Tibial artery (tissue), 4 donors: ENCODE data around the gene MRPS27.

Source experiments
- DNase-seq, 2 donors: peaks; one replicate each; pipeline ENCODE4 v3.0.0-alpha.2; 2019
- H3K27ac ChIP-seq, 2 donors: fragments of 200-600 bp; sonication (generic) in 1 of 2; 1 replicate in 1 of 2; 2 replicates in 1 of 2; pipeline ENCODE4 v1.5.1; 2018 to 2019; ENCODE audit warnings: mild to moderate bottlenecking in 1 of 2
- H3K27me3 ChIP-seq, 2 donors: fragments of 200-600 bp; sonication (generic) in 1 of 2; one replicate each; pipeline versions ENCODE4 v1.5.1 to v1.6.0; 2016 to 2019
- H3K36me3 ChIP-seq, 3 donors: fragments of 200-600 bp; sonication (generic) in 2 of 3; one replicate each; pipeline ENCODE4 v1.5.1; 2016 to 2019; ENCODE audit warnings: mild to moderate bottlenecking in 2 of 3
- H3K4me1 ChIP-seq, 4 donors: fragments of 200-600 bp; sonication (generic) in 2 of 4; 1 replicate in 3 of 4; 2 replicates in 1 of 4; pipeline ENCODE4 v1.5.1; 2016 to 2019
- H3K4me3 ChIP-seq, 2 donors: fragments of 200-600 bp; sonication (generic) in 1 of 2; 1 replicate in 1 of 2; 2 replicates in 1 of 2; pipeline ENCODE4 v1.5.1; 2018 to 2019; ENCODE audit warnings: mild to moderate bottlenecking in 2 of 2
- H3K9me3 ChIP-seq, 3 donors: fragments of 200-600 bp; sonication (generic) in 1 of 3; one replicate each; pipeline ENCODE4 v1.5.1; 2016 to 2019
- CTCF ChIP-seq, 2 experiments: fragments of 200-600 bp in 1 of 2; fragments of 450-650 bp in 1 of 2; IDR thresholded peaks; one replicate each; pipeline ENCODE4 v1.5.1; 2017 to 2019; ENCODE audit warnings: antibody characterized with exemption in 2 of 2, mild to moderate bottlenecking in 1 of 2, moderate library complexity in 1 of 2
- intact Hi-C: fragments of 100-400 bp; cut with DNase I; formaldehyde crosslinking; loops from one replicate; pipeline ENCODE4 v1.15.0; 2023; ENCODE audit warnings: low total_unique reads

MRPS27 gene

DNA sequence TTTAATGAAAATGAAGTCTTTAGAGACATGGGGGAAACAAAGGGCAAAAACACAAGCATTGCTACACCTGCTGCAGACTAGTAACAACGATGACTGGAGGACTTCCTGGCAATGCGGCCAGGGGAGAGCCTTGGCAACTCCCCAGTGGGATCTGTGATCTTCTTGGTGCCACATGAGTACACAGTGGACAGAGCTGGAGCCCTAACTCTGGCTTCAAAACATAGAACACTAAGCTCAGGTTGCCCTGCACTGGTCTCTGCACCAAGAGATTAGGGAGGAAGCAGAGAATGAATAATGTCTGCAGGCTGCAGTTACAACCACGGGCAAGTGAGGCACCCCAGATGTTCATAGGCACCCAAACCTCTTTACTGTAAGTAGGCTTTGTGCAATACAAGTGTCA, 91.1 kb downstream of the MRPS27 start:
- H3K27me3 ChIP-seq, result no peaks in the 10 kb centered on the region
- intact Hi-C loops, result no loop called here
- no peak for DNase-seq
- H3K27ac ChIP-seq, result no peak overlapping the region
- H3K4me1 ChIP-seq, result peaks cover 0 to 15% (median under 1%) of the 10 kb centered on the region in 4 donors
- H3K4me3 ChIP-seq, result no peak overlapping the region
- no peaks in the 10 kb centered on the region for H3K9me3 ChIP-seq
- peaks cover 4 to 39% (median 21%) of the 10 kb centered on the region in 3 donors for H3K36me3 ChIP-seq
- TF ChIP-seq CTCF (IDR thresholded peaks at IDR 0.05), result no peak

GRCh38 chr5:72226950-72227349, 93.1 kb downstream of the MRPS27 start:
- Histone ChIP-seq H3K36me3 (peaks cover 4 to 54% (median 39%) of the 10 kb centered on the region in 3 donors), H3K9me3 (no peaks in the 10 kb centered on the region), H3K27ac (no peak overlapping the region), H3K27me3 (no peaks in the 10 kb centered on the region), H3K4me1 (peaks cover 0 to 10% (median 0%) of the 10 kb centered on the region in 4 donors), H3K4me3 (no peak overlapping the region)
- intact Hi-C loops, result no loop called here
- no peak for TF ChIP-seq CTCF (IDR thresholded peaks at IDR 0.05)
- DNase-seq, result no peak

GRCh38 chr5:72225741-72226140, 94.3 kb downstream of the MRPS27 start:
- no peak for TF ChIP-seq CTCF (IDR thresholded peaks at IDR 0.05)
- no peaks in the 10 kb centered on the region for H3K9me3 ChIP-seq
- intact Hi-C loops, result no loop called here
- H3K4me1 ChIP-seq, result peaks cover 0 to 10% (median 0%) of the 10 kb centered on the region in 4 donors
- H3K27me3 ChIP-seq, result no peaks in the 10 kb centered on the region
- H3K36me3 ChIP-seq, result peaks cover 8 to 57% (median 51%) of the 10 kb centered on the region in 3 donors
- no peak overlapping the region for H3K4me3 ChIP-seq
- no peak overlapping the region for H3K27ac ChIP-seq
- no peak for DNase-seq

DNA sequence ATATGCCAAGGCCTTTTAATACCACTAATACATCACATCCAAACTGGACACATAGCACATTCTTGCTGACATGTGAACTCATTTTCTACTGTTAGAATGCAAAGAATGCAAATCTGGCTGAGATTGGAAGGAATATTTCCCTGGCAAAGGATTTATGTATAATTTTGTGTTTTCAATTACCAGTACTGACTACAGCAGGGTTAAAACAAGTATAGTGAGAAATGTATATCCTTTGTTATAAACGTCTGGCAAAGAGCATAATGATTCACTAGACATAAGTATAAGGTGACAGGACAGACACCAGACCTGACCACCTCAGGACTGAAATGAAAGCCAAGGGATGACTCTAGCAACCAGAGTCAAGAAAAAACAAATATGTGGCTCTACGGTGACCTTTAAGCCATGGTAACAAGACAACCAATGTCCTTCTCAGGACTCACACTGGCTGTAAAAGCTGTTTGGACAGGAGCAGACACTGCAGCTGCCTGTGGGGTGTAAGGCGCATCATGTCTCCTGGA, 95.0 kb downstream of the MRPS27 start:
- Histone ChIP-seq H3K4me1 (peaks cover 0 to 10% (median 0%) of the 10 kb centered on the region in 4 donors), H3K36me3 (peaks cover 15 to 62% (median 58%) of the 10 kb centered on the region in 3 donors), H3K4me3 (no peak overlapping the region), H3K9me3 (no peaks in the 10 kb centered on the region), H3K27me3 (no peaks in the 10 kb centered on the region), H3K27ac (no peak overlapping the region)
- intact Hi-C loops, result no loop called here
- no peak for TF ChIP-seq CTCF (IDR thresholded peaks at IDR 0.05)
- no peak for DNase-seq

DNA sequence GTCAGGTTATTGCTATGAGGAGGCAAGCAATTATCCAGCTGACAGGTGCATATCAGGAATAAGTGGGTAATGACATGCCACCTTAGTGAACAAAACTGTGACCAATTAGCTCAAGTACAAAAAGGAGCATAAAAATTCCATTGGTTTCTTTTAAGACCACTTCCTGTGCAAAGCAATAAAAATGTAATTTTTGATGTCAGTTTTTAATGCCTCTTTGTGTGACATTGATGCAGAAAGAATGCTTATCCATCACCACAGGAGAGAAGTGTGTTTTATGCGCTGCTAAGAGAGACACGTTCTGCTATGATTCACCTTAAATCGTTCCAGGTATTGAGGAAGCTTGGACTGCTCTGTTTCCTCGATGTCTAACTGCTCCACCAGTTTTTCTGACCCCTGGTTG, 96.7 kb downstream of the MRPS27 start:
- H3K4me1 ChIP-seq, result peaks cover 0 to 10% (median 0%) of the 10 kb centered on the region in 4 donors
- TF ChIP-seq CTCF (IDR thresholded peaks at IDR 0.05), result no peak
- H3K36me3 ChIP-seq, result peaks cover 26 to 74% (median 71%) of the 10 kb centered on the region in 3 donors
- no peak for DNase-seq
- H3K27me3 ChIP-seq, result no peaks in the 10 kb centered on the region
- no peaks in the 10 kb centered on the region for H3K9me3 ChIP-seq
- H3K4me3 ChIP-seq, result no peak overlapping the region
- intact Hi-C loops, result no loop called here
- no peak overlapping the region for H3K27ac ChIP-seq

DNA sequence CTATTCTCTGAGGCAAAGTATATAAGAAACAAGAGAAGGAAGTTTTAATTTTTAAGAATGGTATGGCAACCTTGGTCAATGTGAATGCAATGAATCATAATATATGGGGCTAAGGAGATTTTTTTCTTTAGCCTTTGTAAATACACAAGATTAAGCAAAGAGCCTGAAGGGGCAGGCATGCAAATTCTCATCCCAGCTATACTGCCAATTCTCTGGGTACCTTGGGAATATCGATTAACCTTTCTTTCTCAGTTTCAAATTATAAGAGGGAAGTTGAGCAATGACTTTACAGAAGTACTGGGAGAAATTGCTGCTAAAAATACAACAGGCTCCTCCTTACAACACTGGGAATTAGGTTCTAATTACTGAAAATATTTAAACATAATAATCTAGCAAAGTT, 97.5 kb downstream of the MRPS27 start:
- Histone ChIP-seq H3K4me3 (no peak overlapping the region), H3K27ac (no peak overlapping the region), H3K4me1 (peaks cover 0 to 10% (median 0%) of the 10 kb centered on the region in 4 donors), H3K9me3 (no peaks in the 10 kb centered on the region), H3K27me3 (no peaks in the 10 kb centered on the region), H3K36me3 (peaks cover 26 to 82% (median 72%) of the 10 kb centered on the region in 3 donors)
- intact Hi-C loops, result no loop called here
- no peak for DNase-seq
- TF ChIP-seq CTCF (IDR thresholded peaks at IDR 0.05), result no peak
